Stimulated activated naive CD8-positive, alpha-beta T cell treated with anti-CD3 and anti-CD28 coated beads, Interleukin-15, Interleukin-2, amounts not matched to agents 100 ng/mL and 50 ng/mL, for 24 hours (primary cell): Measurements from ENCODE around the gene CRYBB3.

ENCODE experiments used
- H3K27ac Mint-ChIP-seq: one replicate; pipeline ENCODE4 v1.8.0; 2021; ENCODE audit warnings: mild to moderate bottlenecking, mixed read lengths
- H3K27me3 Mint-ChIP-seq: one replicate; pipeline ENCODE4 v1.8.0; 2021; ENCODE audit warnings: mixed read lengths
- H3K36me3 Mint-ChIP-seq: one replicate; pipeline ENCODE4 v1.8.0; 2021; ENCODE audit warnings: low read depth, mixed read lengths
- H3K4me1 Mint-ChIP-seq: one replicate; pipeline ENCODE4 v1.8.0; 2021; ENCODE audit warnings: low read depth, mixed read lengths
- H3K4me3 Mint-ChIP-seq: one replicate; pipeline ENCODE4 v1.8.0; 2021; ENCODE audit warnings: mild to moderate bottlenecking, mixed read lengths
- H3K9me3 Mint-ChIP-seq: one replicate; pipeline ENCODE4 v1.8.0; 2021; ENCODE audit warnings: mixed read lengths

Gene CRYBB3

DNA sequence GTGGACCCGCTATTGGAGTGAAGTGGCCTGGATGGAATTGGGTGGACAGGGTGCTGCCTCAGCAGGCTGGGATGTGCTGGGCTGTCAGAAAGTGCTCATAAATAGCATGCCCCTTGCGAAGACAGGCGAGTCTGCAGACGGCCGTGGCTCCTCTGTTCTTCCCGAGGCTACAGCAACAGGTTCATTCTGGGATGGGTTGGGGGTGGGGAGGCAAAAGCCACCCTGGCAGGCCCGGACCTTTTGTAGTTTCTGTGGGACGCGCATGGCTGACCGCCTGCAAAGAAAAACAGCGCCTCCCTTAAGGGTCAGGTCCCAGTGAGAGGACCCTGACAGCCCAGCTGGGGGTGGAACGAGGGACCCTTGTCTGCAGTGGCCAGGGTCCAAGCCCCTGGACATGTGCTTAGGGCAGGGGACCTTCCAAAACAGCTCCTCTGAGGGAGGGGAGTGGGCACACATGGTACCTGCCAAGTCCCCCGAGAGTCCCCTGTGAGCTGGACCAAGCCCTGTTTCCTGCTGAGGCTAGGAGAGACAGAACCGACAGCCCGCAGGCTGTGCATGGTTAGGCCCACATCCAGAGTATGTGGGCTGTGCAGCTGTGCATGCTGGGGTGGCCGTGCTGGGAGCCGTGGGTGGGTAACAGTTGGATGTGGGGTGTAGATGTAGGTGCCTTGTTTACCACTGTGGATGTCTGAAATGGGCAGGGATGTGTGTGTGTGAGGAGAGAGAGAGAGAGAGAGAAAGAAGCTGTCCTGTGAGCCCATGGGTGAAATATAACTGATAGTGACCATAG is at the start of gene CRYBB3:
Gene CRYBB3 (plus strand): TSS at position 128 of the 790 bp plus-strand sequence. CDS start 1,539 bp downstream, outside the sequence.
- Mint-ChIP-seq H3K36me3 (no peaks in the 10 kb centered on the region), H3K4me1 (peaks cover 4% of the 10 kb centered on the region), H3K4me3 (no peak within 1 kb of the TSS), H3K27me3 (no peaks in the 10 kb centered on the region), H3K27ac (no peak within 1 kb of the TSS), H3K9me3 (no peaks in the 10 kb centered on the region)

DNA sequence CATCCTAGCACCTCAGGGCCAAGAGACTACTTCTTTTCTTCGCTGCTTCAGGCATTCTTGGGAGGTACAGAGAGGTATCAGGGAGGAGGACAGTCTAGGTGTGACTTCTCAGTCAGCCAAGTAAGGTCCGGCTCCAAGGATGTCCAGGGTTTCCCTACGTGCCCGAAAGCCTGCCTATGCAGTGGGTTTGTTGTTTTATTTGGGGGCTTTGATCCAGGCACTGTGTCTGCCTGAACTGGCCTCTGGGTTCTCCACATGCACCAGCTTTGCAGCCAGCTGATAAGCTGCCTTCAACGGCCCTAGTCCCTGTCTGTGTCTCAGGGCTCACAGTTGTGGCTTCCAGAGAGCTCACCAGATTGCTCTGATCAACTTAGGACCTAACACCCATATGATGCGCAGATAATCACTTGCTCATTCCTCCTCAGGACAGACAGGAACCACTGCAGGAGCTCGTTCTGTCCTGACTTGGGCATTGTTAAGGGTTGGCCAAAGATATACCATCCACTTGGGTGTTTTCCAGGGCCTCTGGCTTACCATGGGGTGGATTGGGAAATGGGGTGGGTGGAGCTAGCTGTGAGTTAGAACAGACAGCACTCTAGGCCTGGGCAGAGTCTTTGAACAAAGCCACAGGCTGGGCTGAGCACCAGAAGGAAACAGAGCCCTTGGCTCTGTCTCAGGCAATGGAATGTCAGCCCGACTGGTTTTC is 45.5 kb upstream of the CRYBB3 start:
- Mint-ChIP-seq H3K36me3 (no peaks in the 10 kb centered on the region), H3K27ac (no peak overlapping the region), H3K4me3 (no peak overlapping the region)

DNA sequence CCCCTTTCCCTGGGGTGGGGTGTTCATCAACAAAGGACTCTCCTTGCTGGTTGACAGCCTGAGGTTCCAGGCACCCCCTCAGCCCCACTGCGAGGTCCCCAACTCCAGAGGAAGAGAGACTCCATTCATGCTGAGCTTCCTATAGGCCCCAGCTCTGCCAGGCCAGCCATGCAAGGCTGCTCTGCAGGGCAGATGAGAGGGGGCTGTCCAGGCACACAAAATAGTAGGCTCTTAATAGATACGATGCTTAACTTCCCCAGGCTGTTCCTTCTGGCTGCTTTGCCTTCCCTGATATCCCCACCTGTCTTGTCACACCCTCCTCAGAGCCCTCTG is 45.0 kb upstream of the CRYBB3 start:
- no peaks in the 10 kb centered on the region for H3K4me1 Mint-ChIP-seq
- H3K27me3 Mint-ChIP-seq, result no peaks in the 10 kb centered on the region
- no peaks in the 10 kb centered on the region for H3K9me3 Mint-ChIP-seq
- no peak overlapping the region for H3K27ac Mint-ChIP-seq
- no peak overlapping the region for H3K4me3 Mint-ChIP-seq
- H3K36me3 Mint-ChIP-seq, result no peaks in the 10 kb centered on the region

More for the DNA sequence above, 45.5 kb upstream of the CRYBB3 start:
- H3K9me3 Mint-ChIP-seq, result no peaks in the 10 kb centered on the region
- H3K27me3 Mint-ChIP-seq, result no peaks in the 10 kb centered on the region
- H3K4me1 Mint-ChIP-seq, result no peaks in the 10 kb centered on the region

DNA sequence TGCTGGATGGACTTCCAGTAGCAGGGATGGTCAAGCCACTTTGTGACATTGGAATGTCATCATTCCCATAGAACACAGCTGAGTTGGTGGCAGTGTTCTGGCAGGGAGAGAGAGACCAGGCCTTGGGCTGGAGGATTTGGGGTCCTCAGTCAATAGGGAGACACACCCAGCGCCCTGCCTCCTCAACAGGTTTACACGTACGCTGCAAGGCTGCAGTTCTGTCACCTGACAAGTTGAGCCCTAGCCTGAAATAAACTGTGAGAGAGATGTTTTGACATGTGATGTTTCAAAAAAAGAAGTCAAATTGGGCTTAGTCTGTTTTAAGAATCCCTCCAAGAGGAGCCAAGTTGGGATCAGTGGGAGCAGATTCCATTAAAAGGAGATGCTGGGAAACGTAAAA is 42.9 kb upstream of the CRYBB3 start:
- no peaks in the 10 kb centered on the region for H3K36me3 Mint-ChIP-seq
- no peak overlapping the region for H3K4me3 Mint-ChIP-seq
- H3K4me1 Mint-ChIP-seq, result peaks cover 7% of the 10 kb centered on the region
- H3K9me3 Mint-ChIP-seq, result no peaks in the 10 kb centered on the region
- no peaks in the 10 kb centered on the region for H3K27me3 Mint-ChIP-seq
- no peak overlapping the region for H3K27ac Mint-ChIP-seq

DNA sequence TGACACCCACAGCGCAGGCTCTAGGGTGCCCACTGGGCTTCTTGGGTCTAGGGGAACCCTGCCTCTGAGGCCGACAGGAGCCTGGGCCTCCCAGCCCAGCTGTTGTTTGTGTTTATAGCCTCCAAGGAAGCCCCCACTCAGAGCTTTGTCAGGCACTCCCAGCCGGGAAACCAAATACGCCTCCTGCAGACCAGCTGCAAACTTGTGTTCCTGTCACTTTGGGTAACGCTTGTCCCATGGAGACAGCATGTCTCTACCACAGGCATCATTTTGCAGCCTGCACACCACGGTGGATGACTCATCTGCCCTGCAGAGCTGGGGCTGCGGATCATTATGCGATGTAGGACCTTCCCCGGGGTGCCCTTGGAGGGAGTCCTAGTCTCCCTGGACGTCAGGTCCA is 40.6 kb upstream of the CRYBB3 start:
- Mint-ChIP-seq H3K36me3 (no peaks in the 10 kb centered on the region), H3K27ac (no peak overlapping the region), H3K9me3 (no peaks in the 10 kb centered on the region), H3K27me3 (no peaks in the 10 kb centered on the region), H3K4me3 (no peak overlapping the region), H3K4me1 (peaks cover 7% of the 10 kb centered on the region)

DNA sequence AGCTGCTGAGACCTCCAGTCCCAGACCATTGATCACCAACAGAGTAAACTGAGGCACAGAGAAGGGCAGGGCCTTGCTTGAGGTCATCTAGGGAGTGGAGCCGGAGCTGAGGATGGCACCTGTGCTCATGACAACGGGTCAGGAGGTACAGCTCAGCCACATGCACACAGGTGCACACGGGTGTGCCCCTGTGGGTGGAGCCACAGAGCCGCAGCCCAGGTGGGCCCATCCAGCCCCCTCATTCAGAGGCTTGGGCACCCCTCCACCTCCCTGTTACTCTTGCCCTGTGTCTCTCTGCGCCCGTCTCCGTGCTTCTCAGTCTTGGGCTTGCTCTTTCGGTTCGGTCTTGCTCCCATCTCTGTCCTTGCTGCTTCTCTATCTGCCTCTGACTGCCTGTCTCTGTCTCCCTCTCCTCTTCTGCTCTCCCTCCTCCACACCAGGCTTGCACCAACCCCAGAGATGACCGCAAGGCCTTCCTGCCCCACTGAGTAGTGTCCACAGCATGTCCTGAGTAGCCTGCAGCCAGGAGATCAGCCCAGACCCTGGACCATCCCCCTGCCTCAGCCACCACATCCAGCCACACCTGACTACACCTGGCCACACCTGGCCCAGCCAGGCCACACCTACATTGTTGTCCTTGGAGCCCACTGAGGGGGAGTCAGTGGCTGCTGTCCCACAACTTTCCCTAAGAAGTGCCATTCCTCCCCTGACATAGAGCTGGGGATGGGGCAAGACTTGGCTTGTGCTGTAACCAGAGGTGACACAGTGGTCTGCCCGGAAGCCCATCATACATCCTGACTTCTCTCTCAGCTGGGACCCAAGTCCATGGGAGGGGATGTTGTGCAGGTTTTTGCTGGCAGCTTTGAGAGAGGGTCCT is 39.3 kb upstream of the CRYBB3 start:
- Mint-ChIP-seq H3K4me1 (peaks cover 7% of the 10 kb centered on the region), H3K36me3 (no peaks in the 10 kb centered on the region), H3K9me3 (no peaks in the 10 kb centered on the region), H3K4me3 (no peak overlapping the region), H3K27me3 (no peaks in the 10 kb centered on the region), H3K27ac (no peak overlapping the region)

DNA sequence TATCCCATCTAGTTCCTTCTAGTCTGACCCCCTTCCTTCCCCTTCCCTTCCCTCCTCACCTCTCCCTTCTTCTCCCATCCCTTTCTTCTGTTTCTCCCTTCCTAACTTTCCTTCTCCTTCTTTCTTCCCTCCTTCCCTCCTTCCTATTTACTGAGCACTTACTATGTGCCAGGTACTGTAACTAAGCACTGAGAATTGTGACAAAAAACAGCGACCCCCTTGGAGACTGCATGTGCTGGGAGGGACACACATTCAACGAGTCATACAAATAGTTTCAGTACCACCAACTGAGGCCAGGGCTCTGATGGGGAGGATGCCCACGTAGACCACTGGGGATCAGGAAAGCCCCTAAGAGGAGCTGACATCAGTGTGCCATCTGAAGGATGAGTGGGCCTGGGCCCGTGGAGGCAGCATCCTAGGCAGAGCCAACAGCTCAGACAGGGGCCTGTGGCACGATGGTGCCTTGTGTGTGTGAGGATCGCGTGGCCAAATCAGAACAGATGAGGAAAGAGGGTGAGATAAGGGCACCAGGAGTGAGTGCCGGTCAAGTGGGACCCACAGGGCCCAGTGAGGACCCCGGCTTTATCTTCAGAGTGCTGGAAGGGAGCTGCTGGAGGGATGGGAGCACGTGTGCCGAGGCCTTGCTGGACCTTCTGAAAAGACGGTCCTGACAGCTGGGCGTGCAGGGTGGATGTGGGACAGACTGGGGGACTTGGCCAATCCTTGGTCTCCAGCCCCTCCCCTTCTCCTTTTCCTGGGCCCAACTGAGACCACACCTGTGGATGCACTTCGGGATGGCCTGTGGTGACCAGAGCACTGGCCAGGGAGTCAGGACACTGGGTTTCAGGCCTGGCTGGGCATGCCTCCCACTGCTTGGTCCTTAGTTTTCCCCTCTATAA is 38.4 kb upstream of the CRYBB3 start:
- Mint-ChIP-seq H3K27me3 (no peaks in the 10 kb centered on the region), H3K36me3 (no peaks in the 10 kb centered on the region), H3K9me3 (no peaks in the 10 kb centered on the region), H3K4me3 (no peak overlapping the region), H3K4me1 (peaks cover 7% of the 10 kb centered on the region), H3K27ac (peak overlapping the region; percentile 49)

DNA sequence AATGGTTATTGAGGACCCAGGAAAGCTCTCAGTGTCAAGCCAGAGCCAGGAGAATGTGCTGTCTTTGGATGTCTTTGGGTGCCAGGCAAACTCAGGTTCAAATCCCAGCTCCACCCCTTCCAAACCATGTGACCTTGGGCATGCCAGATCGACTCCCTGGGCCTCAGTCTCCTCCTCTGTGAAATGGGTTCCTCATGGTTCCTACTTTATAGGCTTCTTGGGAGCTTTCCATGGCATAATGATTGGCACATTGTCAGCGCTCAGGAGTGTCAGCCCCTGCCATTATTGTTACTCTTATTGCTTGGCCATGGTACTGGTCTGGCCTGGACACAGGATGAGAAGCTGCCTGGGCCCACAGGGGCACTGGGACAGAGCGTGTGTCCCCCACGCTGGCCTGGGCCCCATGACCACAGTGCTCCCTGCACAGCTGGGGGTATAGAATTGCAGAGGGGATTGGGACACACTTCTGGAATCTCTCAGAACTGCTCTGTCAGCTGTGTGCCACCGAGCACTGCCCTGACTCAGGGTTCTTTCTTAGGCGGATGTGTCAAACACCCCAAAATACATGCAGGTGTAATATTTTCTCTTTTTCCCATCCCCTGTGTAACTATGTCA is 37.6 kb upstream of the CRYBB3 start:
- Mint-ChIP-seq H3K4me1 (peaks cover 7% of the 10 kb centered on the region), H3K36me3 (no peaks in the 10 kb centered on the region), H3K9me3 (no peaks in the 10 kb centered on the region), H3K27ac (no peak overlapping the region), H3K4me3 (no peak overlapping the region), H3K27me3 (no peaks in the 10 kb centered on the region)

DNA sequence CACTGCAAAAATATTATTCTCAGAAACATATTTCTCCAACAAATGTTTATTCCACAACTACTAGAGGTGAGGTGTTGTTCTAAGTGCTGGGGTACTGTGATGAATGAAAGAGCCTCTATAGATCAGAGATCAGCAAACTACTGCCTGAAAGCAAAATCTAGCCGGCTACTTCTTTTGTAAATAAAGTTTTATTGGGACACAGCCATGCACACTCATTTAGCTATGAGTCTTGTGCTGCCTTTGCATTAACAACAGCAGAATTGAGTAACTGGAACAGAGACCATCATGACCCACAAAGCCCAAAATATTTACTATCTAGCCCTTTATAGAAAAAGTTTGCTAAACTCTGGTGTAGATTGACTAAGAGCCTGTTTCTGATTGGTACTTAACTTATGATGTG is 37.1 kb upstream of the CRYBB3 start:
- Mint-ChIP-seq H3K9me3 (no peaks in the 10 kb centered on the region), H3K4me1 (peaks cover 7% of the 10 kb centered on the region), H3K4me3 (no peak overlapping the region), H3K36me3 (no peaks in the 10 kb centered on the region), H3K27me3 (no peaks in the 10 kb centered on the region), H3K27ac (no peak overlapping the region)

DNA sequence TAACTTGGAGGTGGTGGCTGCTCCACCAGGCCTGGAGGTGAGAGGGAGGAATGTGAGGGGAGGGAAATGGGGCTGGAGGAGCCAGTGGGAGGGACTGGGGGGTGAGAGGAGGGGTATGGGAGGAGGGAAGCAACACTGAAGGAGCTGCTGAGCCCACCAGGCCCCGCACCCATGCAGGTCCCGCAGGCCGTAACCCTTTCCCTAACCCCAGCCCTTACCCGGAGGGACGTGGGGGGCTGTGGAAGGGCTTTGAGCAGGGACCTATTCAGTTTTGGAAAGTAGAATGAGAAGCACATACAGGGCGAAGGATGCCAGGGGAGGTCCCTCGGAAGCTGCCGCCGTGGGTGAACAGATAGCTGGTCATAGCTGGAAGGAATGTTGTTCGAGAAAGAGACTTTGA is 33.9 kb upstream of the CRYBB3 start:
- Mint-ChIP-seq H3K9me3 (no peaks in the 10 kb centered on the region), H3K4me3 (no peak overlapping the region)

DNA sequence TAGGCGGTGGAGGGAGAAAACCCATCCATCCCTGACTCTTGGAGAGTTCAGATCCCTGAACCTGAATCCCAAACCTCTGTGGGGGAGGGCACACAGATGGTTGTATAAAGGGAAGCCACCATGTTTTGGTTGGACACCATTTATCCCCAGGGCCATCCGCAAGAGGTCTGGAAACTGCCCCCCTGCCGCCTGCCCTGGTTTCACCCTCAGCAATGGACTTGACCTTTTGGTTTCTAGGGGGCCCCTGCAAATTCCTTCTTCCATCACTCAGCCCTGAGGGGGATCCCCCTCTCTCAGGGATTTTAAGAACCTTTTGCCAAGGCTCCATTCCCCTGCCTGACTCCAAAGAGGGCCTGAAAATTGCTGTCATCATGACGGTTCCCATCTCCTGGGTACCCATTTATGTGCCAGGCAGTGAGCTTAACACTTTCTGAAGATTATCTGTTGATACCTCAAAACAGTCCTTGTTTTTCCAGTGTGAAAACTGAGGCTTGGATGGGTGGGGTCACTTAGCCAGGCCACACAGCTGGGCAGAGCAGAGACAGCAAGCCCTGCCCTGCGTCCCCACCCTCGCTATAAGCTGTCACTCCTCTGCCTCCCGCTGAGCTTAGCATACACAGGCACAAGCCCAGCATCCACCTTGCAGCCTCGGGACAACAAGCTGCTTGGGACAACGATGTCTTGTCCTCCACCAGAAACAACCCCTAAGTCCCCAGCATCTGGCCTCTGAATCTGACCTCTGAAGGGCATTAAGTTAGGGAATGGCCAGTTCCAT is 33.2 kb upstream of the CRYBB3 start:
- no peaks in the 10 kb centered on the region for H3K36me3 Mint-ChIP-seq
- no peak overlapping the region for H3K4me3 Mint-ChIP-seq
- H3K9me3 Mint-ChIP-seq, result no peaks in the 10 kb centered on the region
- no peak overlapping the region for H3K27ac Mint-ChIP-seq
- H3K27me3 Mint-ChIP-seq, result no peaks in the 10 kb centered on the region
- peaks cover under 1% of the 10 kb centered on the region for H3K4me1 Mint-ChIP-seq

More for the DNA sequence above, 33.9 kb upstream of the CRYBB3 start:
- H3K27me3 Mint-ChIP-seq, result no peaks in the 10 kb centered on the region
- no peaks in the 10 kb centered on the region for H3K36me3 Mint-ChIP-seq
- H3K27ac Mint-ChIP-seq, result no peak overlapping the region
- H3K4me1 Mint-ChIP-seq, result peaks cover 7% of the 10 kb centered on the region

DNA sequence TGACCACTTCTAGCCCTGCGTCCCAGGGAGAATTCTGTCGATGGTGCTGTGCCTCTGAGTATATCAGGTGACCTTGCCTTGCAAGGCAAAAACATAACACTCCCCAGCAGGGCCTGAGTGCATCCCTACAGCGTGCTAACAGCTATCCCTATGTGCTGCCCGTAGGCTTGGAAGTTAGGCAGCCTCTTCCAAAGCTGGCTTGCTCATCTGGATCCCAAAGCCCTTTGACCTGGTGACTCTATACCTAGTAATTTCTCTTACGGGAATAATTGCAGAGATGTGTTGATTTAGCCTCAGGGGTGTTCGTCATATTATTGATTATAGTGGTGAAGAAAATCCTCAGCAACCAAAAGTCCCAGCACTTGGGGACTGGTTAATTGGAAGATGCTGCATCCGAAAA is 32.6 kb upstream of the CRYBB3 start:
- Mint-ChIP-seq H3K27me3 (no peaks in the 10 kb centered on the region), H3K9me3 (no peaks in the 10 kb centered on the region), H3K36me3 (no peaks in the 10 kb centered on the region), H3K4me1 (no peaks in the 10 kb centered on the region), H3K27ac (no peak overlapping the region), H3K4me3 (no peak overlapping the region)

DNA sequence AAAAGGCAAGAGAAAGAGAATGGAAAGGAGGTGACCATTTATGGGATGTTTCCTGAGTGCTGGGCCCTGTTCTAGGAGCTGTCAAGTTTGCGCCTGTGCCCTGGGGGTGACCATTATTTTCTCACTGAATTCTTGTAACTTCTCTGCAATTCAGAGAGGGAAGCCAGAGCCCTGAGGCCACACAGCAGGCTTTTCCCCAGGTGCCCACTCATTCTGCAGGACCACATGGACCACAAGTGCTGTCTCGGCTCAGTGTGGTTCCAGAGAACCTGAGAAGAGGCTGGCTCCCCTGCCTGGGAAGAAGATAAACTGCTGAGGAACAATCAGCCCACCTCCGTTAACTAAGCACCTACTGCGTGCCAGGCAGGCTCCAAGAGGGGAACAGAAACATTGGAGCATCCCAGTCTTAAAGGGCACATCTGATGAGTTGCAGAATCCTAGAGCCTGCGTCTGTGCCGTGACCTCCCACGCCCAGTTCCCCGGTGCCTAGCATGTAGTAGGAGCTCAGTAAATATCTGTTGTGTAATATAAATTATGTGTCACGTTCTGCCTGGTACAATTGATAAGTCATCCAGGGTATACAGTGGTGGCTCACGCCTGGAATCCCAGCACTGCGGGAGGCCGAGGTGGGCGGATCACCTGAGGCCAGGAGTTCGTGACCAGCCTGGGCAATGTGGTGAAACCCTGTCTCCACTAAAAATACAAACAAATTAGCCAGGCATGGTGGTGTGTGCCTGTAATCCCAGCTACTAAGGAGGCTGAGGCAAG is 31.6 kb upstream of the CRYBB3 start:
- H3K4me1 Mint-ChIP-seq, result no peaks in the 10 kb centered on the region
- no peaks in the 10 kb centered on the region for H3K9me3 Mint-ChIP-seq
- no peaks in the 10 kb centered on the region for H3K27me3 Mint-ChIP-seq
- H3K4me3 Mint-ChIP-seq, result no peak overlapping the region
- H3K27ac Mint-ChIP-seq, result no peak overlapping the region
- no peaks in the 10 kb centered on the region for H3K36me3 Mint-ChIP-seq
